Effector memory CD8-positive, alpha-beta T cell (primary cell): ENCODE results near the gene NHSL2.
A peak's percentile ranks its signal among the peaks of the same experiment; 100 is the strongest.
"Not testable (repeated sequence)": the region's sequence is repeated elsewhere in the genome, so short reads cannot be mapped to it uniquely, and the experiment has no call there.

Experiments
- ATAC-seq: fragments of 150-1000 bp; cut with Tn5 transposase; replicated peaks from 2 replicates; pipeline ENCODE4 v1.10.0; 2021; ENCODE audit warnings: mild to moderate bottlenecking, moderate library complexity
- DNase-seq, 3 experiments: peaks; one replicate each; pipeline ENCODE4 v3.0.0; 2021
- H3K27ac Mint-ChIP-seq, 2 donors: one replicate each; pipeline ENCODE4 v1.8.0; 2022; ENCODE audit warnings: mild to moderate bottlenecking in 2 of 2, mixed read lengths in 2 of 2, moderate library complexity in 2 of 2
- H3K27me3 Mint-ChIP-seq, 2 donors: one replicate each; pipeline ENCODE4 v1.8.0; 2022; ENCODE audit warnings: mixed read lengths in 2 of 2
- H3K36me3 Mint-ChIP-seq: one replicate; pipeline ENCODE4 v1.8.0; 2022; ENCODE audit warnings: mild to moderate bottlenecking, moderate library complexity, mixed read lengths; ENCODE audit not compliant: insufficient read depth
- H3K4me1 Mint-ChIP-seq, 2 donors: one replicate each; pipeline ENCODE4 v1.8.0; 2022; ENCODE audit warnings: low read depth in 2 of 2, mixed read lengths in 2 of 2
- H3K4me3 Mint-ChIP-seq, 2 donors: one replicate each; pipeline ENCODE4 v1.8.0; 2022; ENCODE audit warnings: mild to moderate bottlenecking in 2 of 2, mixed read lengths in 2 of 2, moderate library complexity in 2 of 2
- H3K9me3 Mint-ChIP-seq, 2 donors: one replicate each; pipeline ENCODE4 v1.8.0; 2022; ENCODE audit warnings: mixed read lengths in 2 of 2

Gene NHSL2

GRCh38 chrX:72142094-72142793 lies 231.6 kb downstream of the NHSL2 start:
- Mint-ChIP-seq H3K4me1 (peaks cover 23 to 24% of the 10 kb centered on the region in 2 donors), H3K9me3 (no peaks in the 10 kb centered on the region), H3K27ac (peak overlapping the region in 1 of 2 donors; percentile 21), H3K36me3 (peaks cover 22% of the 10 kb centered on the region), H3K27me3 (no peaks in the 10 kb centered on the region), H3K4me3 (no peak overlapping the region)
- ATAC-seq, result peak; percentile 50
- no peak for DNase-seq

- Mint-ChIP-seq H3K9me3 (no peaks in the 10 kb centered on the region), H3K4me3 (no peak overlapping the region), H3K27me3 (no peaks in the 10 kb centered on the region), H3K27ac (peak overlapping the region; percentile 21 to 52), H3K36me3 (peaks cover 22% of the 10 kb centered on the region), H3K4me1 (peaks cover 23 to 24% of the 10 kb centered on the region in 2 donors)
- DNase-seq, result no peak
- ATAC-seq, result no peak
These were observed 232.4 kb downstream of the NHSL2 start for GRCh38 chrX:72142794-72143608.

DNA sequence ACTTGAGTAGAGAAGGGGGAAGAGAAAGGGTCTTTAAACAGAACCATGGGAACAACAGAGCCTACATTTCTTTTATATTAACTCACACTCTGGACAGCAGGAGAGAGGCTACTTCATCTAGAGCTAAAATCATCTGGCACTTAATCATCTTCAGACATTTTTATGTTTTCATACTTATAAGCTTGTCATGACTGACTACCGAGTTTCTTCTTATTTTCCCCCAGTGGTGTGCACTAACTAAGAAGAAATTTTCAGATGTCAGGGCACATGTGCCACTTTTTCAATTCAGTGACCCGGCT lies 232.9 kb downstream of the NHSL2 start:
- peak overlapping the region; percentile 38 to 52 for H3K27ac Mint-ChIP-seq
- H3K36me3 Mint-ChIP-seq, result peaks cover 22% of the 10 kb centered on the region
- DNase-seq (no peak), ATAC-seq (no peak)
- no peaks in the 10 kb centered on the region for H3K27me3 Mint-ChIP-seq
- H3K9me3 Mint-ChIP-seq, result no peaks in the 10 kb centered on the region
- H3K4me1 Mint-ChIP-seq, result peaks cover 23 to 24% of the 10 kb centered on the region in 2 donors
- no peak overlapping the region for H3K4me3 Mint-ChIP-seq

- no peak for DNase-seq
- H3K27me3 Mint-ChIP-seq, result no peaks in the 10 kb centered on the region
- peaks cover 13% of the 10 kb centered on the region for H3K36me3 Mint-ChIP-seq
These were observed 234.5 kb downstream of the NHSL2 start for GRCh38 chrX:72145181-72145580.

DNA sequence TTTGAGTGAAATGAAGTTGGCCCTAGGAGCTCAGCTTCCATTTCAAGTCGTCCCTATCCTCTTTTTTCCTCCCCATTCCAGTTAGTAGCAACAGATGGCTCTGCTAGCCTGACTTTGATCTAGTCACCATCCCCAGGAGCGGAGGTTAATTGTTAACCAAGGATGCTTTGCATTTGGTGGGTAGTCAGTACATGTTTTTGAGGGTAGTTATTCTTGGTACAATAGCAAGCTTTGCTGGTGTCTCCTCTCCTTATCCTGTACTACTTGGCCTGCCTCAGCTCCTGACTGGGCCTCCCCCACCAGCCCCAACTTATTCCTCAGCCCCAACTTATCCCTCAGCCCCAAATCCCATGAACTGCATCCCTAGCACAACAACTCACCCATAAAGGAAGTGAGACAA lies 235.9 kb downstream of the NHSL2 start:
- H3K4me1 Mint-ChIP-seq, result peaks cover 14 to 17% of the 10 kb centered on the region in 2 donors
- no peaks in the 10 kb centered on the region for H3K9me3 Mint-ChIP-seq
- DNase-seq (no peak), ATAC-seq (no peak)
- H3K27ac Mint-ChIP-seq, result no peak overlapping the region
- H3K36me3 Mint-ChIP-seq, result peaks cover 13% of the 10 kb centered on the region
- H3K27me3 Mint-ChIP-seq, result no peaks in the 10 kb centered on the region
- no peak overlapping the region for H3K4me3 Mint-ChIP-seq

More at GRCh38 chrX:72145181-72145580, 234.5 kb downstream of the NHSL2 start:
- peaks cover 20 to 24% of the 10 kb centered on the region in 2 donors for H3K4me1 Mint-ChIP-seq
- H3K27ac Mint-ChIP-seq, result no peak overlapping the region
- no peaks in the 10 kb centered on the region for H3K9me3 Mint-ChIP-seq
- ATAC-seq, result no peak
- no peak overlapping the region for H3K4me3 Mint-ChIP-seq

GRCh38 chrX:72158773-72159172 lies 248.1 kb downstream of the NHSL2 start:
- DNase-seq (no peak), ATAC-seq (no peak)
- Mint-ChIP-seq H3K36me3 (no peaks in the 10 kb centered on the region), H3K9me3 (no peaks in the 10 kb centered on the region), H3K27me3 (peaks cover 5 to 7% of the 10 kb centered on the region in 2 donors), H3K4me3 (no peak overlapping the region), H3K4me1 (no peaks in the 10 kb centered on the region), H3K27ac (no peak overlapping the region)

GRCh38 chrX:72159769-72160168 lies 249.1 kb downstream of the NHSL2 start:
- Mint-ChIP-seq H3K4me3 (no peak overlapping the region), H3K9me3 (no peaks in the 10 kb centered on the region), H3K36me3 (no peaks in the 10 kb centered on the region), H3K4me1 (no peaks in the 10 kb centered on the region), H3K27me3 (peaks cover 5 to 7% of the 10 kb centered on the region in 2 donors), H3K27ac (no peak overlapping the region)
- DNase-seq (no peak), ATAC-seq (no peak)

GRCh38 chrX:72165551-72165950 lies 254.9 kb downstream of the NHSL2 start:
- DNase-seq (no peak), ATAC-seq (no peak)
- H3K27me3 Mint-ChIP-seq, result peaks cover 5 to 7% of the 10 kb centered on the region in 2 donors
- H3K36me3 Mint-ChIP-seq, result no peaks in the 10 kb centered on the region
- H3K4me3 Mint-ChIP-seq, result no peak overlapping the region
- H3K9me3 Mint-ChIP-seq, result no peaks in the 10 kb centered on the region
- peaks cover 3 to 5% of the 10 kb centered on the region in 2 donors for H3K4me1 Mint-ChIP-seq
- no peak overlapping the region for H3K27ac Mint-ChIP-seq

GRCh38 chrX:72169008-72169728 lies 258.5 kb downstream of the NHSL2 start:
- DNase-seq (peak; percentile 28 to 38 (median 29)), ATAC-seq (peak; percentile 93)
- peak overlapping the region; percentile 55 to 62 for H3K4me3 Mint-ChIP-seq
- H3K27me3 Mint-ChIP-seq, result no peaks in the 10 kb centered on the region
- H3K9me3 Mint-ChIP-seq, result no peaks in the 10 kb centered on the region
- H3K36me3 Mint-ChIP-seq, result no peaks in the 10 kb centered on the region
- H3K27ac Mint-ChIP-seq, result peak overlapping the region; percentile 74 to 95
- H3K4me1 Mint-ChIP-seq, result peaks cover 3 to 5% of the 10 kb centered on the region in 2 donors

- DNase-seq, H3K36me3 Mint-ChIP-seq, H3K4me1 Mint-ChIP-seq, H3K27ac Mint-ChIP-seq, ATAC-seq, H3K9me3 Mint-ChIP-seq, H3K4me3 Mint-ChIP-seq, H3K27me3 Mint-ChIP-seq: not testable (repeated sequence)
These were observed 265.6 kb downstream of the NHSL2 start for GRCh38 chrX:72176289-72176688.

GRCh38 chrX:72176981-72177380 lies 266.3 kb downstream of the NHSL2 start:
- Mint-ChIP-seq H3K27ac (no peak overlapping the region), H3K36me3 (no peaks in the 10 kb centered on the region), H3K27me3 (no peaks in the 10 kb centered on the region), H3K4me3 (no peak overlapping the region), H3K9me3 (no peaks in the 10 kb centered on the region), H3K4me1 (peaks cover 0 to 1% of the 10 kb centered on the region in 2 donors)
- DNase-seq (no peak), ATAC-seq (no peak)

- no peaks in the 10 kb centered on the region for H3K27me3 Mint-ChIP-seq
- ATAC-seq, result no peak
- DNase-seq, result no peak
- no peaks in the 10 kb centered on the region for H3K9me3 Mint-ChIP-seq
- no peak overlapping the region for H3K4me3 Mint-ChIP-seq
- peaks cover 5 to 7% of the 10 kb centered on the region in 2 donors for H3K4me1 Mint-ChIP-seq
- peaks cover 5% of the 10 kb centered on the region for H3K36me3 Mint-ChIP-seq
- H3K27ac Mint-ChIP-seq, result no peak overlapping the region
These were observed 269.9 kb downstream of the NHSL2 start for GRCh38 chrX:72180539-72180938.

DNA sequence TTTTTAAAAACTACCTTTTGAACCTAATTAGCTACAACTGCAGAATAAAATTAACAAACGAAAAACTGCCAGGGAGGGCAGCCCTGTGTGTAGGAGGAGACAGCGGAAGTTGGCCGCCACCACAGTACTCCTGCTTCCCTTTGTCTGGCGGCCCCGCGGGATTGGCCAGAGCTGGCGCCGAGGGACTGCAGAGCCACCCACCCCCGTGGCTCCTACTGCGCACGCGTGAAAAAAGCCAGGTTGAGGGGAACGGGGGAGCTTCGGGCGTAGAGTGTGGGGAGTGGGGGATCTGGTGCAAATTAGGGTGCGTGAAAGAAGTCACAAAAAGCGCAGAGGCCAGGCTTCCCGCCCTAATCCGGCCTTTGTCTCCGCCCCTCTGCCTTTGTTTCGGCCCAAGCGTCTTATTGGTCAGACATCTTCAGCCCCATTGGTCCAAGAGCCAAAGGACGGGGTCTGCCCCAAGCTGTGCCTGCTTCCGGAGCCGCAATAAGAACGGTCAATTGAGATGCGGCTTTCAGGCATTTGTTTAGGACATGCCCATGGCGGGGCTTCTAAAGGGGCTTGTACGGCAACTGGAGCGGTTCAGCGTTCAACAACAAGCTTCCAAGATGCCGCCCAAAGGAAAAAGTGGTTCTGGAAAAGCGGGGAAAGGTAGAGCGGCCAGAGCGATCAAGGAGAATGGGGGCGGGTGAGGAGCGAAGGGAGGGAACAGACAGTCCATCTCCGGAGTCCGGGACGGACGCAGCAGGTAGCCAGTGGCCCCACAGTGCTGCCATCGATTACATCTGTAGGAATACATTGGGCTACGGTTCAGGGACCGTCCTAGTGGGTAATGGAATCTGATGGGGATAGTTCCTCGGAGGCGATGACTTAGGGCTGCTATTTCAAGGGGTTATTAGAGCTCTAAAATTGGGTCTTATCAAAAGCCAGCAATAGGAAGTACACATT lies 270.8 kb downstream of the NHSL2 start, which contains the start of gene PIN4:
PIN4 (plus strand) TSS at position 580 of the 948 bp plus-strand sequence; CDS start at position 609, 29 bp downstream.
- Mint-ChIP-seq H3K9me3 (no peaks in the 10 kb centered on the region), H3K27me3 (no peaks in the 10 kb centered on the region), H3K27ac (no peak within 1 kb of the TSS), H3K36me3 (peaks cover 8% of the 10 kb centered on the region), H3K4me1 (peaks cover 7 to 8% of the 10 kb centered on the region in 2 donors), H3K4me3 (no peak within 1 kb of the TSS)
- DNase-seq (peak; percentile 72 to 78 (median 77)), ATAC-seq (peak; percentile 90)
